GM19395 (cell line): ENCODE results near the gene TSNAXIP1.

Experiments
- ATAC-seq: cut with Tn5 transposase; IDR thresholded peaks from one replicate; pipeline ENCODE4 v1.9.1; 2021; ENCODE audit warnings: mild to moderate bottlenecking, moderate library complexity; ENCODE audit not compliant: unreplicated experiment

The TSNAXIP1 gene

DNA sequence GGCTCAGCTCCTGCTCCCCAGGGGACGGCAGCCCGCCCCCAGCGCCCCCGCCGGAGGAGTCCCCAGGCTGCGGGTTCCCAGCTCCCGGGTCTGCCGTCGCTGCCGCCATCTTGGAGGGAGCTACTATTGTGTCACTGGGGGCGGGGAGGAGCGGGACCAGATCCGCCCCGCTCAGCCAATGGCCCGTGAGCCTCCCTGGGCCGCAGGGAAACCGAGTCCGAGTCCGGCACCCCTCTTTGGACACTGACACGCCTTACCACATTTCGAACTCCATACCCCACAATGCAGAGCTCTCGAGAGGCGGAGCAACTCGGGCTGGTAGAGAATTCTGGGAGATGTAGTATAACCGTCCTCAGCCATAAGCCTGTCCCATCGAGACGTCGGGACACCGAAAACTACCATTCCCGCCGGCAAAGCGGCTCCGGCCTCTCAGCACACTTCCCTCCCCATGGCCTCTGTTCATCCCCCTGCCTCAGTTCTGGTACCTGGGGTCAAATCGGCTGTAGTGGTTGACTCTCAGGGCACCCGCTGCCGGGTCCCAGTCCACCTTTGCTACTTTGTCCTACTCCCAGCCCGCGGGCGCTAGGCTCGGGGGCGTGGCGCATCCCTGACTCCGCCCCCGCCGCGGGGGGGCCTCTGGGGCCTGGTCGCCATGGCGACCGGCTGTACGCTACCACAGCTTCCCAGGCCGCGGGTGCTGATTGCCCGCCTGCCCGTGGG lies at the start of gene TSNAXIP1, which contains the start of gene RANBP10:
Gene TSNAXIP1, plus strand, starts transcription at position 462 of the 720 bp plus-strand sequence. CDS start 261 bp downstream, outside the sequence.
Gene RANBP10, minus strand, starts transcription at position 133 of the 720 bp plus-strand sequence. Its CDS starts 24 bp downstream, at position 109.
- peak; percentile 96 for ATAC-seq

DNA sequence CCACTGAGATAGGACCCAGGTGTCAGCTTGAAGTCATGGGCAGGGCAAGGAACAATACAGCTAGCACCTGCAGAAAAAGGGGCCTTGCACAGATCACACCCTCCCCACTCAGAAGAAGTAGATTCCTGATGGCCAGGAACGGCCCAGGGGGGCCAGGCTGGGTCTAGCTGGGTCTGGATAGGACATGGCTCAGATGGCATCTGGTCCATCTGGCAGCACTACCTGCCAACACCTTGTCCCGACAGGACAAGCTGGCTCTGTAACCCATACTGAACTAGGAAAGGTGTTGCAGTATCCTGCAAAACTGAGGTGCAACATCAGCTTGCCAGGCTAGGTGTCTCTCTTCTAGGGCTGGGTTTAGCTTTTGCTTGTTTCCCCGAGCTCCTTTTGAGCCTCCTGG lies 48.7 kb upstream of the TSNAXIP1 start:
- ATAC-seq: no peak

- ATAC-seq: no peak
These were observed 47.7 kb upstream of the TSNAXIP1 start for GRCh38 chr16:67758966-67759365.

DNA sequence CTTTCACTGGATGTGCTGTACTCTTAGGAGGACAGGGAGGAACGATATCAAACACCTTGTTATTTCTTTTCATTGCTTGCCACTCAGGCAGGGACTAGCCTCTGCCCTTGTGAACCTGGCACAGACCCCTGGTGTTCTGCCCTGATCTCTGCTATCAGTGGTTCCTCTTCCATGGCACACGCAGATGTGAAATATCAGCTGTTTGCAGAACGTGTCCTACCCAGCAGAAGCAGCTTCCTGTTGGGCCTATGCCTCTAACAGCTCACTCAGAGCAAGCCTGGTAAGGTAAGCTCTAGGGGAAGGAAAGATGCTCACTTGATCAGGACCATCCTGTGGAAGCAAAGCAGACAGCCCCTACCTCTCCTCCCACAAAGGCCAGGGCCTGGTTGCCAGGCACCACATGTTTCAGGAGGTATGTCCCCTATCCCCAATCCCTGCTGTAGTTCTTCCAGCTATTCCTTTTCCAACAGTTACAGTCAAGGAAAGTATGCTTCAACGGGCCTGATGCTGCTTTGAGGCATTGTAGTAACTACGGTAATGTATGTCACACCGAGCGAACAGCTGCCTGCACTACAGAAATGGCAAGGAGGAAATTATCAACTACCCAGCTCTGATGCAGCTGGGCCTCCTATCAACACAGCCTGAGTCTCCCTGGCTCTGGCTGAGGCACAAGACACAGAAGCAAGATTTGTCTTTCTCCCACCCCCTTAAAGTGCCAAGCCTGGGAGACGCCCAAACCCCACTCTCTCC lies 46.3 kb upstream of the TSNAXIP1 start:
- no peak for ATAC-seq

DNA sequence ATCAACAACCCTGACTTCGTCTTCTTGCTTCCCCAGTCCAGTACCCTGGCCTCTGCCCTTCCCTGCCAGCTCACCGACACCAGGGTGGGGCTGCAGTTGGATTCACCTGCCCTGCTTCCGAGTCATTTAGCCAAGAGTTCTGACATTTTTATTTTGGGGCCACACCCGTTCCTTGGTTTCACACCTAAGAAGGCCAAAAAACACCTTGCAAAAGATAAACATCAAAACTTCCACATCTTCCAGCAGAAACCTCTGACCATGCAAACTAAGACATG lies 45.8 kb upstream of the TSNAXIP1 start:
- ATAC-seq: no peak

- no peak for ATAC-seq
These were observed 44.8 kb upstream of the TSNAXIP1 start for GRCh38 chr16:67761924-67762323.

- ATAC-seq: no peak
These were observed 44.3 kb upstream of the TSNAXIP1 start for GRCh38 chr16:67762385-67762784.

DNA sequence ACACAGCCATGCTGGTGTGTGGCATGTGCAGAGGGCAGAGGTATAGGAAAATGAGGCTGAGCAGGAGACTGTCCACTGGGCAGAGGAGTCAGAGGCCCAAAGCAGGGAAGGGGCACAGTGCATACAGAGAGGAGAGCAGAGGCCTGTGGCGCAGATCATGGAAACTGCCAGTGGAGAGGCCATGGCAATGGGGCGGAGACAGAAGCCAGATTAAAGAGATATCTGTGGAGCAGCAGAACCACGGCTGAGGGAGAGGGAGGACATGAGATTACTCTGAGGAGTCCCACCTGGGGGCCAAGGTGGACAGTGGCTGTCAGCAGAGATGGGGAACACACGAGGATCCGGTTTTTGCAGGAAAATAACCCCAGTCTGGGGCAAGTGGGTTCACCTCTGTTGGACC lies 43.6 kb upstream of the TSNAXIP1 start:
- ATAC-seq: no peak

- no peak for ATAC-seq
These were observed 42.5 kb upstream of the TSNAXIP1 start for GRCh38 chr16:67764158-67764667.

DNA sequence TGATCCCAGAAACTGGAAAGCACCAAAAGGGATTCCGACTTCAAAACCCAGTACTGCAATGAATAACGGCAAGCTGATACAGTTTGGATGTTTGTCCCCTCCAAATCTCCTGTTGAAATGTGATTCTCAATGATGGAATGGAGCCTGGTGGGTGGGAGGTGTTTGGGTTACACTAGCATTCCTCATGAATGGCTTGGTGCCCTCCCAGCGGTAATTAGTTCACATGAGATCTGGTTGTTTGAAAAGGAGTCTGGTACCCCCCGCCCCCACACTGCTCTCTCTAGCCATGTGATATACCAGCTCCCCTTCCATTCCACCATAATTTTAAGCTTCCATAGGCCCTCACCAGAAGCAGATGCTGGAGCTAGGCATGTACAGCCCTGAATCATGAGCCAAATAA lies 40.4 kb upstream of the TSNAXIP1 start:
- no peak for ATAC-seq

DNA sequence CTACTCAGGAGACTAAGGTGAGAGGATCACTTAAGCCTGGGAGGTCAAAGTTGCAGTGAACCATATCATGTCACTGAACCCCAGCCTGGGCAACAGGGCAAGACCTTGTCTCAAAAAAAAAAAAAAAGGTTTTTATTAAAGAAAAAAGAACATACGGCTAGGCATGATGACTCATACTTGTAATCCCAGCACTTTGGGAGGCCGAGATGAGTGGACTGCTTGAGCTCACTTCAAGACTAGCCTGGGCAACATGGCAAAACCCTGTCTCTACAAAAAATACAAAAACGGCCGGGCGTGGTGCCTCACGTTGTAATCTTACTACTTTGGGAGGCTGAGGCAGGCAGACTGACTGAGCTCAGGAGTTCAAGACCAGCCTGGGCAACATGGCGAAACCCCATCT lies 38.7 kb upstream of the TSNAXIP1 start:
- ATAC-seq: no peak

- no peak for ATAC-seq
These were observed 36.2 kb upstream of the TSNAXIP1 start for GRCh38 chr16:67770346-67770991.

DNA sequence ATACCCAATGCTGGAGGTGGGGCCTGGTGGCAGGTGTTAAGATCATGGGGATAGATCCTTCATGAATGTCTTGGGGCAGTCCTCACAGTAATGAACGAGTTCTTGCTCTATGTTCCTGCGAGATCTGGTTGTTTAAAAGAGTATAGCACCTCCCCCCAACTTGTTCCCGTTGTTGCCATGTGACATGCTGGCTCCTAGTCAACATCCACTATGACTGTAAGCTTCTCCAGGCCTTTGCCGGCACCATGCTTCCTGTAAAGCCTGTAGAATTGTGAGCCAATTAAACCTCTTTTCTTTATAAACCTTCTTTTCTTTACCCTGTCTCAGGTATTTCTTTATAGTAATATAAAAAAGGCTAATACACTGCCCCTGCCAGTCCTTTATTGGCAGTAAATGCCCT lies 33.6 kb upstream of the TSNAXIP1 start:
- ATAC-seq: no peak

GRCh38 chr16:67773569-67774456 lies 32.9 kb upstream of the TSNAXIP1 start:
- ATAC-seq: no peak

GRCh38 chr16:67774457-67774853 lies 32.2 kb upstream of the TSNAXIP1 start:
- no peak for ATAC-seq

- ATAC-seq: no peak
These were observed 31.4 kb upstream of the TSNAXIP1 start for GRCh38 chr16:67775273-67775672.

- ATAC-seq: no peak
These were observed 27.3 kb upstream of the TSNAXIP1 start for GRCh38 chr16:67779256-67780014.

DNA sequence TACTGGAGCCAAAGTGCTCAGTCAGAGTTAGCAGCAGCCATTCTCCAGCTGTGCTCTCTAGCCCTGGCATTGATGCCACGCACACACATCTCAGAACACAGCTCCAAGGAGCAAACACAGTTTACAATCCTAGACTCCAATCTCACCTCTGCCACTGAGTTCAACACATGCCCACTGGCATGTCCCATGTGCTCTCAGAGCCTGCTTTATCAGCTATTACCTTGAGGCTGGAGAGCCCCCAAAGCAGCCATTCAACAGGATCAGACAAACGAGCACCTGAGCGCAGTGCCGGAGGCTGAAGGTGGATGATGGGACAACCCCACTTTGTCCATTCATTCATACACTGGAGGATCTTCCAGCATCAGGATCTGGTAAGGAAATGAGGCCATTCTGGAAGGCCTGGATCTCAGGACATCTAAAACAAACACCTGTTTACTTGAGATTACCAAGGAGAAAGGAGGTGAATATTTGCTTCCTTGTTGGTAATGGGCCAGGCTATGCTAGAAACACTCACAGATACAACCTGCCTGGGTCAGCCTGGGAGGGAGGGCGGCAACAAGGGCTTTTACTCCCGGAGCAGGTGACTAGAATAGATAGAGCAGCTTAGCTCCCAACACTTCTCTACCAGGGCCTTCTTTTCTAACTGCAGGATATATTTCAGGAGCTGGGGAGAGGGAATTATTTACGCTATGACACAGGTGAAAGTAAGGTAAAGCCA lies 25.7 kb upstream of the TSNAXIP1 start:
- no peak for ATAC-seq

DNA sequence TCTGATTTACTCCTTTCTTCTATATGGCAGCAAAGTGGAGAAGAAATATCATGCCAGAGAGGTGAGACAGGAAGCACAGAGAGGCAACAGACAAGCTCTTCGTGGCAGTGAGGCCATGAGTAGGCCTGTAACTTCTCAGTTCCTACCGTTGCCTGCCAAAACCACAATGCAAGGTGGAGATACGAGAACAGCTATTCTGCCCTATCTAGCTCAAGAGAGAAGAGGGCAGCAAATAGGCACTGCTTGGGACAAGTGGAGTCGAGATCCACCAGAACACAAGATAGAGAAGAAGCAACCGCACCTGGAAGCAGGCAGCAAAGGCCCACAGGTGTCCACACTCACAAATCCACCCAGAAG lies 25.1 kb upstream of the TSNAXIP1 start:
- no peak for ATAC-seq
